NCI-H69 (cell line): ENCODE measurements around the gene MFN2.
A peak's percentile ranks its signal among the peaks of the same experiment; 100 is the strongest.

Experiments used
- DNase-seq: peaks from one replicate; lab custom pipeline; 2025; lab: John Stamatoyannopoulos, UW

The MFN2 gene

GRCh38 chr1:12049616-12050015, 69.4 kb downstream of the MFN2 start:
- DNase-seq = peak; percentile 89

- DNase-seq = no peak
Observed at GRCh38 chr1:12051361-12051760, 71.1 kb downstream of the MFN2 start.

- peak; percentile 42 for DNase-seq
Observed at GRCh38 chr1:12052008-12052573, 71.8 kb downstream of the MFN2 start.

GRCh38 chr1:12052997-12053686, 72.9 kb downstream of the MFN2 start:
- peak; percentile 6 for DNase-seq

GRCh38 chr1:12053752-12054548, 73.7 kb downstream of the MFN2 start:
- no peak for DNase-seq

GRCh38 chr1:12055259-12055658, 75.0 kb downstream of the MFN2 start:
- no peak for DNase-seq

- no peak for DNase-seq
Observed at GRCh38 chr1:12056331-12056841, 76.1 kb downstream of the MFN2 start.

- DNase-seq = no peak
Observed at GRCh38 chr1:12057382-12057781, 77.1 kb downstream of the MFN2 start.

GRCh38 chr1:12057940-12058687, 77.9 kb downstream of the MFN2 start:
- DNase-seq = no peak

GRCh38 chr1:12059226-12059625, 79.0 kb downstream of the MFN2 start:
- no peak for DNase-seq

GRCh38 chr1:12059722-12060464, 79.6 kb downstream of the MFN2 start:
- DNase-seq = peak; percentile 59

- no peak for DNase-seq
Observed at GRCh38 chr1:12060500-12060899, 80.3 kb downstream of the MFN2 start.
